GM12878 (cell line): Measurements from ENCODE around the gene TPPP. TPM values are rescaled to one million over a fixed set of nuclear protein-coding genes. Genes with fewer than 3 reads are reported as not detected.
"Not testable (repeated sequence)": the region's sequence is repeated elsewhere in the genome, so short reads cannot be mapped to it uniquely, and the experiment has no call there.

Source experiments
- ATAC-seq: fragments of 200-7000 bp; cut with Tn5 transposase; 3 replicates; pipeline ENCODE4 v1.9.1; 2020; ENCODE audit warnings: mild to moderate bottlenecking, moderate library complexity
- BruUV-seq: library from RNA; stranded (reverse); fragments of 400-500 nt; replicated peaks from 2 replicates; lab custom pipeline; 2021; lab: Mats Ljungman, UMichigan
- CTCF ChIA-PET: fragments of 300-600 bp; sonication (Branson Sonifier 250); formaldehyde crosslinking; extraction: SDS; loops from one replicate; lab custom pipeline; 2021; ENCODE audit warnings: inconsistent platforms; lab: Yijun Ruan, JAX
- POLR2A ChIA-PET: fragments of 350-600 bp; formaldehyde crosslinking; extraction: SDS; loops from one replicate; lab custom pipeline; 2021; ENCODE audit warnings: inconsistent platforms; lab: Charles Lee
- RAD21 ChIA-PET: fragments of 300-600 bp; sonication (Branson Sonifier 250); formaldehyde crosslinking; loops from one replicate; lab custom pipeline; 2023; ENCODE audit warnings: antibody characterized with exemption; ENCODE audit not compliant: unreplicated experiment; lab: Charles Lee
- SMC1A ChIA-PET: fragments of 300-600 bp; sonication (Branson Sonifier 250); formaldehyde crosslinking; loops from one replicate; lab custom pipeline; 2023; ENCODE audit not compliant: unreplicated experiment, uncharacterized antibody; lab: Charles Lee
- DNase-seq: peaks from one replicate; pipeline ENCODE4 v3.0.0-alpha.2; 2011; ENCODE audit warnings: low read depth, low spot score
- FAIRE-seq: peaks from 3 replicates; lab custom pipeline; 2011; peaks lifted over from hg19 to GRCh38; lab: Jason Lieb, UNC
- H2AFZ ChIP-seq: 2 replicates; pipeline ENCODE4 v1.6.0; 2011; ENCODE audit warnings: low read depth, low read length, control low read depth; ENCODE audit not compliant: control insufficient read depth
- H3K27ac ChIP-seq: 2 replicates; pipeline ENCODE4 v1.5.1; 2011; ENCODE audit warnings: control low read depth; ENCODE audit not compliant: control insufficient read depth, insufficient read depth
- H3K27me3 ChIP-seq, 2 experiments: replicated peaks in 1 of 2; 2 replicates each; pipeline versions ENCODE4 v1.6.0 to v1.6.1; 2011; ENCODE audit warnings: low read length in 1 of 2; ENCODE audit not compliant: control insufficient read depth in 2 of 2, insufficient read depth in 2 of 2
- H3K36me3 ChIP-seq, 2 experiments: 2 replicates each; pipeline ENCODE4 v1.5.1; 2011; ENCODE audit warnings: low read length in 1 of 2; ENCODE audit not compliant: control insufficient read depth in 2 of 2, insufficient read depth in 2 of 2
- H3K4me1 ChIP-seq: 2 replicates; pipeline ENCODE4 v1.6.1; 2011; ENCODE audit warnings: mild to moderate bottlenecking, low read length, moderate library complexity, mixed read lengths; ENCODE audit not compliant: control insufficient read depth, insufficient read depth
- H3K4me2 ChIP-seq: 2 replicates; pipeline ENCODE4 v1.6.0; 2011; ENCODE audit warnings: control low read depth; ENCODE audit not compliant: control insufficient read depth, insufficient read depth
- H3K4me3 ChIP-seq: fragments of 200-600 bp; sonication (generic); 2 replicates; pipeline ENCODE4 v1.5.1; 2016
- H3K79me2 ChIP-seq: 2 replicates; pipeline ENCODE4 v1.6.0; 2011; ENCODE audit warnings: low read length; ENCODE audit not compliant: control insufficient read depth, insufficient read depth
- H3K9ac ChIP-seq: 2 replicates; pipeline ENCODE4 v1.8.0; 2011; ENCODE audit warnings: low read length, control low read depth, mixed read lengths; ENCODE audit not compliant: control insufficient read depth, insufficient read depth
- H3K9me3 ChIP-seq: replicated peaks from 3 replicates; pipeline ENCODE4 v1.5.1; 2011; ENCODE audit warnings: mild to moderate bottlenecking, low read length; ENCODE audit not compliant: control insufficient read depth, insufficient read depth
- H4K20me1 ChIP-seq: 2 replicates; pipeline ENCODE4 v1.6.0; 2011; ENCODE audit not compliant: control insufficient read depth, insufficient read depth
- MEF2B ChIP-seq: fragments of 450-650 bp; IDR thresholded peaks from 2 replicates; pipeline ENCODE4 v1.6.1; 2018; ENCODE audit warnings: mild to moderate bottlenecking, moderate library complexity; ENCODE audit not compliant: partially characterized antibody, poor library complexity, severe bottlenecking
- NBN ChIP-seq: fragments of 450-650 bp; IDR thresholded peaks from 2 replicates; pipeline ENCODE4 v1.6.1; 2016
- SIN3A ChIP-seq: IDR thresholded peaks from 2 replicates; pipeline ENCODE4 v1.6.1; 2012; ENCODE audit warnings: low read depth, low read length, improper control_type of control experiment
- ZBTB33 ChIP-seq: fragments of 450-650 bp; IDR thresholded peaks from 2 replicates; pipeline ENCODE4 v1.6.1; 2017; ENCODE audit warnings: mild to moderate bottlenecking
- WGBS: methylation state at CpG from one replicate; pipeline ENCODE4 v1.1.6; 2016; ENCODE audit warnings: low lambda C conversion rate; ENCODE audit not compliant: insufficient replicate concordance, insufficient coverage; ENCODE audit errors: missing lambda C conversion rate; 5-methylcytosine and 5-hydroxymethylcytosine counted together
- in situ Hi-C: fragments of 300-500 bp; cut with MboI; formaldehyde crosslinking; loops from 9 replicates; pipeline ENCODE4 v1.14.3; 2018; ENCODE audit warnings: mixed read lengths
- intact Hi-C: fragments of 100-400 bp; cut with micrococcal nuclease; formaldehyde crosslinking; loops from one replicate; pipeline ENCODE4 v1.14.2; 2022; ENCODE audit not compliant: unreplicated experiment
- polyA plus RNA-seq, 11 experiments: library from polyadenylated mRNA; depleted of rRNA in 4 of 11; unstranded in 6 of 11; stranded (reverse) in 5 of 11; fragments of >200 nt; fragmentation: Nextera tagmentation in 4 of 11; fragmentation: Illumina TruSeq in 1 of 11; extraction: Ambion mirVana in 4 of 11; extraction: Trizol in 1 of 11; gene quantifications; 1 replicate in 1 of 11; 2 replicates in 10 of 11; pipeline versions ENCODE4 v1.2.1 to v1.2.3, GENCODE V29; 2011 to 2016; ENCODE audit warnings: inconsistent platforms in 2 of 11, missing spikeins in 2 of 11, low read depth in 1 of 11
- total RNA-seq, 4 experiments: library from RNA; depleted of rRNA in 3 of 4; stranded (reverse); fragments of >200 nt in 3 of 4; fragmentation: Illumina TruSeq in 1 of 4; extraction: Trizol in 1 of 4; gene quantifications; 2 replicates each; pipeline versions ENCODE4 v1.2.1 to v1.2.3, GENCODE V29; 2013 to 2021

The TPPP gene
- total and polyA plus RNA-seq, 10 of the 15 experiments (the other 5 are each of a cell fraction or from before 2014, with no cell fraction given), result under 0.01 to 0.24 (median 0.04) TPM; not detected in 4

DNA sequence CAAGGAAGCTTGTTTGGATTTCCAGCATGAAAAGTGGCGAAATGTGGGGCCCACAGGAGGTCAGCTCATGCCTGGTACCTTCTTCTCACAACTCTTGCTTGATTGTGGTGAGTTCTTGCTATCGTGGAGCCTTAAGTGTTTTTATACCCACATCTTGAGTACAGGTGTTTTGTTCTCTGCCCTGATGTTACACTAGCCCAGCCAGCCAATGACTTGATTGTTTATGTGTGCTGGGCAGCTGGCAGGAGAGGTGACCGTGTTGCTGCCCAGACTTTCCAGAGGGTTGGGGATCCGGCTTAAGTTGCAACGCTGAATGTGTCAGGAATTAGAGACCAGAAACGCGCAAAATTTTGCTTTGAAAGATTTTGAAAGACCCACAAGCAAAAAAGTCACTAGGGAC, 24.0 kb upstream of the TPPP start:
- 36% methylated on average over 7 of the region's 7 CpGs for WGBS
- intact Hi-C loops (no loop called here), in situ Hi-C loops (no loop called here)
- no peak overlapping the region for H3K27ac ChIP-seq
- TF ChIP-seq MEF2B (no peak), SIN3A (no peak), NBN (no peak), ZBTB33 (no peak)
- H3K9ac ChIP-seq, result no peak overlapping the region
- H2AFZ ChIP-seq, result no peak overlapping the region
- no peaks in the 10 kb centered on the region for H3K4me1 ChIP-seq
- ChIA-PET SMC1A (no interaction called here), CTCF (no interaction called here), POLR2A (no interaction called here), RAD21 (no interaction called here)
- DNase-seq (no peak), FAIRE-seq (no peak), ATAC-seq (no peak)
- H3K36me3 ChIP-seq, result no peaks in the 10 kb centered on the region
- H3K4me3 ChIP-seq, result no peak overlapping the region
- H3K9me3 ChIP-seq, result peaks cover 4% of the 10 kb centered on the region; the same call in 2 of the 3 replicates
- H4K20me1 ChIP-seq, result no peaks in the 10 kb centered on the region
- BruUV-seq, result no TSS peak
- no peaks in the 10 kb centered on the region for H3K79me2 ChIP-seq
- no peaks in the 10 kb centered on the region for H3K27me3 ChIP-seq
- H3K4me2 ChIP-seq, result no peak overlapping the region

DNA sequence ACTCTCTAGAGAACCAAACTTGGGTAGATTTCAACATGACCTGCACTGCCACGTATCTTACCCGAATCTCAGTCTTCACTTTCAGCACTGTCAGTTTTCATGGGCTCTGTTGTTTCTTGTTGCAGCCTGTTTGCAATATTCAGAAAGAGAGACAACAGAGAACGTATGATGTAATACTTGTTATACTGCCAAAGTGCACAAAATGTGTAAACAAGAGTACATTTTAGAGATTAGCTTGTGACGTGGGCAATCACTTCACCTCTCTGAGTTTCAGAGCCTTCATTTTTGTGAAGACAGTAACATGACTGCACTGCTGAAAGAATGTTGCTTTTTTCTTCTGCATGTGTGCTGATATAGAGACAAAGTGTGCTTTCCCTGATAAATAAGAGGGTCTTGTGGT, 23.6 kb upstream of the TPPP start:
- SMC1A ChIA-PET, H4K20me1 ChIP-seq, intact Hi-C loops, H3K36me3 ChIP-seq, H3K4me1 ChIP-seq, CTCF ChIA-PET, in situ Hi-C loops, H3K9me3 ChIP-seq, ATAC-seq, RAD21 ChIA-PET, H3K4me2 ChIP-seq, BruUV-seq, FAIRE-seq, H3K4me3 ChIP-seq, POLR2A ChIA-PET, H3K27me3 ChIP-seq, H3K79me2 ChIP-seq, DNase-seq, H3K27ac ChIP-seq, H2AFZ ChIP-seq, H3K9ac ChIP-seq: not testable (repeated sequence)
- WGBS, result 13% methylated on average over 4 of the region's 4 CpGs

GRCh38 chr5:715636-716035, 22.5 kb upstream of the TPPP start:
- H3K79me2 ChIP-seq, DNase-seq, intact Hi-C loops, ATAC-seq, H3K27me3 ChIP-seq, H3K27ac ChIP-seq, BruUV-seq, RAD21 ChIA-PET, H3K4me3 ChIP-seq, H3K4me2 ChIP-seq, H4K20me1 ChIP-seq, H2AFZ ChIP-seq, H3K9me3 ChIP-seq, H3K9ac ChIP-seq, H3K36me3 ChIP-seq, SMC1A ChIA-PET, H3K4me1 ChIP-seq, FAIRE-seq, in situ Hi-C loops, POLR2A ChIA-PET, CTCF ChIA-PET: not testable (repeated sequence)
- WGBS, result 16% methylated on average over 4 of the region's 4 CpGs
